Neural crest cell (in vitro differentiated cells): ENCODE measurements around the gene GSS. TPM values are rescaled to one million over a fixed set of nuclear protein-coding genes. Genes with fewer than 3 reads are reported as not detected.

Experiments
- DNase-seq: peaks from one replicate; pipeline ENCODE4 v3.0.0; 2021; ENCODE audit warnings: low read depth, mixed read lengths, low spot score
- H3K27ac Mint-ChIP-seq: one replicate; pipeline ENCODE4 v1.8.0; 2021; ENCODE audit warnings: mild to moderate bottlenecking, mixed read lengths; ENCODE audit not compliant: unreplicated experiment
- H3K27me3 Mint-ChIP-seq: 2 replicates; pipeline ENCODE4 v1.8.0; 2021; ENCODE audit warnings: low read depth, mild to moderate bottlenecking, mixed read lengths
- H3K36me3 Mint-ChIP-seq: 2 replicates; pipeline ENCODE4 v1.8.0; 2021; ENCODE audit warnings: low read depth, mild to moderate bottlenecking, mixed read lengths
- H3K4me1 Mint-ChIP-seq: 2 replicates; pipeline ENCODE4 v1.8.0; 2021; ENCODE audit warnings: mixed read lengths
- H3K4me3 Mint-ChIP-seq: one replicate; pipeline ENCODE4 v1.8.0; 2021; ENCODE audit warnings: mild to moderate bottlenecking, mixed read lengths
- H3K9me3 Mint-ChIP-seq: 2 replicates; pipeline ENCODE4 v1.8.0; 2021; ENCODE audit warnings: mixed read lengths
- total RNA-seq: library from RNA; stranded (reverse); gene quantifications from 2 replicates; pipeline ENCODE4 v1.2.1, GENCODE V29; 2021
- TF ChIP-seq, protein P1 (sequence below): fragments of 200-600 bp; sonication (generic); conservative IDR thresholded peaks from 2 replicates; pipeline ENCODE4 v1.5.0; 2021; ENCODE audit warnings: antibody characterized with exemption, mild to moderate bottlenecking

The GSS gene
- total RNA-seq, 1 donor from 2014 or later: 78.8 TPM

DNA sequence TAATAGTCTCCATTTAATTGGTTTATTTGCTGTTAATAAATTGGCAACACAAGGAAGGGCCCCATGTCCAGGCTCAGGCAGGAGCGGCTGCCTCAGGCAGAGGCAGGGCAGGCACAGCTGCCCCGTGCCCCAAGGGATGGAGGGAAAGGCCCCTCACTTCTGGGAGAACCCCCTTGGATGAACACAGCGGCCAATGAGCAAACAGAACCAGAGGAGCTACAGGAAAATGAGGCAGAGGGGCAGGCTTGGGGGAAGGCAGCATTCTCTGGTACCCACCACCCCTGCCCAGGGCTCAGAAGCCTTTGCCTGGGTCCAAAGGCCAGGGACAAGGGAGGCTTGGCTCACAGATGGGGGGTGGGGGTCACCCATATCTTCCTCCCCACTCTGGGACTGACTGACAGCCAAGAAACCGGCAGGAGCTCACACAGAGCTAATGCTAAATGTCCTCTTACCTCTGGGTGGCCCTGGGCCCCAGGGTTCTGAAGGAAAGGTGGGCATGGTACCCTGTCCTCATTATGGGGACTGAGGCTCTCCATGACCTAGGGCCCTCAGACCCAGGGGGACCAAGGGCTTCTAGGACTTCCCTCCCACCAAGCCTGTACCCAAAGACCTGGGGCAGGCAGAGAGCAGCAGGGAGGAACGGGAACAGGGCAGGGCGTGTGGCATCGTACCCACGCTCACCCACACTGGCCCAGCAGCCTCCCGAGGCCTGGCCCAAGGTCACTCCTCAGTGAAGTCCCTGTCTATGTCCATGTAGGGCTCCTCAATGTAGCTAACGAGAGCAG, 47.0 kb upstream of the GSS start:
- DNase-seq: no peak
- H3K4me1 Mint-ChIP-seq: no peaks in the 10 kb centered on the region
- no peaks in the 10 kb centered on the region for H3K9me3 Mint-ChIP-seq
- H3K4me3 Mint-ChIP-seq: no peak overlapping the region
- no peak overlapping the region for H3K27ac Mint-ChIP-seq
- H3K27me3 Mint-ChIP-seq: peaks cover 4% of the 10 kb centered on the region
- H3K36me3 Mint-ChIP-seq: peaks cover 21% of the 10 kb centered on the region
- TF ChIP-seq, protein P1, sequence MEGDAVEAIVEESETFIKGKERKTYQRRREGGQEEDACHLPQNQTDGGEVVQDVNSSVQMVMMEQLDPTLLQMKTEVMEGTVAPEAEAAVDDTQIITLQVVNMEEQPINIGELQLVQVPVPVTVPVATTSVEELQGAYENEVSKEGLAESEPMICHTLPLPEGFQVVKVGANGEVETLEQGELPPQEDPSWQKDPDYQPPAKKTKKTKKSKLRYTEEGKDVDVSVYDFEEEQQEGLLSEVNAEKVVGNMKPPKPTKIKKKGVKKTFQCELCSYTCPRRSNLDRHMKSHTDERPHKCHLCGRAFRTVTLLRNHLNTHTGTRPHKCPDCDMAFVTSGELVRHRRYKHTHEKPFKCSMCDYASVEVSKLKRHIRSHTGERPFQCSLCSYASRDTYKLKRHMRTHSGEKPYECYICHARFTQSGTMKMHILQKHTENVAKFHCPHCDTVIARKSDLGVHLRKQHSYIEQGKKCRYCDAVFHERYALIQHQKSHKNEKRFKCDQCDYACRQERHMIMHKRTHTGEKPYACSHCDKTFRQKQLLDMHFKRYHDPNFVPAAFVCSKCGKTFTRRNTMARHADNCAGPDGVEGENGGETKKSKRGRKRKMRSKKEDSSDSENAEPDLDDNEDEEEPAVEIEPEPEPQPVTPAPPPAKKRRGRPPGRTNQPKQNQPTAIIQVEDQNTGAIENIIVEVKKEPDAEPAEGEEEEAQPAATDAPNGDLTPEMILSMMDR: peak; percentile 17

DNA sequence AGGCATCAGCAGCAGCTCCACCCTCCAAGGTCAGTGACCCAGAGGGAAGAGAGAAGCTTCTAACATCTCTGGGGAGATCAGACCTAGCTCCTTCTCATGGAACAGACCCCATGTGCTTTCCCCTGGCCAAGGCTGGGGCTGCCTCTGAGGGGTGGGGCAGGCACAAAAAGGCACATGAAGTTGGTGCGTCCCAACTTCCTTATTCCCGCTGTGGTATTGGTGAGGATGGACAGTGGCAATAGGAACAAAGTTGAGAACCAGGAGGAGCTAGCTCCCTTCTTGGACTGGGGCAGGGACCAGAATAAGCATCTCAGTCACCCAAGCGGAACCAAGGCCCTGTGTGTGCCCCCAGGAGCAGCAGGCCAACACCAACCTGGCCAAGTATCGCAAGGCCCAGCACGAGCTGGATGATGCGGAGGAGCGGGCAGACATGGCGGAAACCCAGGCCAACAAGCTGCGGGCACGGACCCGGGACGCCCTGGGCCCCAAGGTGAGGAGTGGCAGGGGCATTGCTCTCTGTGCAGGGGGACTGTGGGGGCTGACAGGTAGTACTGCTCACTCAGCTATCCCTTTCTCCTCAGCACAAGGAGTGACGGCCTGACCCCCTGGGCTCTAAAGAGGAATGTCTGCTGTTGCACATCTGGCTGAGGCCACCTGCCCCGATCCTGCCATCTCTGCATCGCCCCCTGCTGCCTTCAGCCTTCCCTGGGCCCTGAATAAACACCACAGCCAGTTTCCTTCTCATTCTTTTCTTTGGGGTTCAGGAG, 46.2 kb upstream of the GSS start:
- Mint-ChIP-seq H3K27ac (no peak overlapping the region), H3K4me1 (no peaks in the 10 kb centered on the region), H3K4me3 (no peak overlapping the region), H3K27me3 (peaks cover 5% of the 10 kb centered on the region), H3K9me3 (no peaks in the 10 kb centered on the region), H3K36me3 (peaks cover 19% of the 10 kb centered on the region)
- TF ChIP-seq, protein P1: peak; percentile 47
- no peak for DNase-seq

DNA sequence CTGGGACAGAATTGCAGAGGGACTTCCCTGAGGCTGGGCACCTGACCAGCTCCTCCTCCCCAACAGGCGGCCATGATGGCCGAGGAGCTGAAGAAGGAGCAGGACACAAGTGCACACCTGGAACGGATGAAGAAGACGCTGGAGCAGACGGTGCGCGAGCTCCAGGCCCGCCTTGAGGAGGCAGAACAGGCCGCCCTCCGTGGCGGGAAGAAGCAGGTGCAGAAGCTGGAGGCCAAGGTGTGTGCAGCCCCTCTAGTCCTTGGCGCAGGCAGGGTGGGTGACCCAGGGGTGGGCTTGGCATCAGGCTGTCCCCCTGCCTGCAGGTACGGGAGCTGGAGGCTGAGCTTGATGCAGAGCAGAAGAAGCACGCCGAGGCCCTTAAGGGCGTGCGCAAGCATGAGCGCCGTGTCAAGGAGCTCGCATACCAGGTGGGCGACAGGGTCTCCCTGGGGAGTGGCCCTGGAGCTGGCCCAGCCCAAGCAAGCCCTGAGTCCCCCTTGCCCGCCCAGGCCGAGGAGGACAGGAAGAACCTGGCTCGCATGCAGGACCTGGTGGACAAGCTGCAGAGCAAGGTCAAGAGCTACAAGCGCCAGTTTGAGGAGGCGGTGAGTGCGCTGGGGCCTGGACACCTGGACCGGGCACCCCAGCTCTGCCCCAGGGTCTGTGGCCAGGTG, 45.5 kb upstream of the GSS start:
- Mint-ChIP-seq H3K9me3 (no peaks in the 10 kb centered on the region), H3K4me1 (no peaks in the 10 kb centered on the region), H3K36me3 (peaks cover 17% of the 10 kb centered on the region), H3K27me3 (peaks cover 5% of the 10 kb centered on the region), H3K27ac (no peak overlapping the region), H3K4me3 (no peak overlapping the region)
- TF ChIP-seq, protein P1: no peak
- DNase-seq: no peak

DNA sequence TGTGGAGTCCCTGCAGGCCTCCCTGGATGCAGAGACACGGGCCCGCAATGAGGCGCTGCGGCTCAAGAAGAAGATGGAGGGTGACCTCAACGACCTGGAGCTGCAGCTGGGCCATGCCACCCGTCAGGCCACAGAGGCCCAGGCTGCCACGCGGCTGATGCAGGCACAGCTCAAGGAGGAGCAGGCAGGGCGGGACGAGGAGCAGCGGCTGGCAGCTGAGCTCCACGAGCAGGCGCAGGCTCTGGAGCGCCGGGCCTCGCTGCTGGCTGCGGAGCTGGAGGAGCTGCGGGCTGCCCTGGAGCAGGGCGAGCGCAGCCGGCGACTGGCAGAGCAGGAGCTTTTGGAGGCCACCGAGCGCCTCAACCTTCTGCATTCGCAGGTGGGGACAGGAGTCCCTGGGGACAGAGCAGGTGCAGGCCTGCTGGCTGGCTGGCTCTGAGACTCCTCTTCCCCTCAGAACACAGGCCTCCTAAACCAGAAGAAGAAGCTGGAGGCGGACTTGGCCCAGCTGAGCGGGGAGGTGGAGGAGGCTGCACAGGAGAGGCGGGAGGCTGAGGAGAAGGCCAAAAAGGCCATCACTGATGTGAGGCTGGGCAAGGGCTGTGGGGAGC, 44.8 kb upstream of the GSS start:
- no peak for DNase-seq
- H3K27me3 Mint-ChIP-seq: peaks cover 5% of the 10 kb centered on the region
- TF ChIP-seq, protein P1: no peak
- no peaks in the 10 kb centered on the region for H3K9me3 Mint-ChIP-seq
- peaks cover 18% of the 10 kb centered on the region for H3K36me3 Mint-ChIP-seq
- no peak overlapping the region for H3K4me3 Mint-ChIP-seq
- H3K27ac Mint-ChIP-seq: peak overlapping the region; percentile 43
- H3K4me1 Mint-ChIP-seq: no peaks in the 10 kb centered on the region

DNA sequence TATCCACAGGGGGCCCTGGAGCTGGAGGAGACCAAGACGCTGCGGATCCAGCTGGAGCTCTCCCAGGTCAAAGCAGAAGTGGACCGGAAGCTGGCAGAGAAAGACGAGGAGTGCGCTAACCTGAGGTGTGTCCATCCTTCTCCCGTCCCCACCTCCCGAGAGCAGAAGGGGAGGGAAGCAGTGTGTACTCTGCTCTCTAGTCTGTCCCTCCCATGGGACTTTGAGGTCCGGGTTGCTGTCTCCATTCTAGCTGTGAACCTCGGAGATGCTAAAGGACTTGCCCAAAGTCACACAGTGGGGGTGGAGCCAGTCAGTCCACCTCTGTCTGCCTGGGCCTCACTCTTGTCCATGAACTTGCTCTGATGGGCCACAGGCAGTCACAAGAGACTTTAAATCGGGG, 44.2 kb upstream of the GSS start:
- no peaks in the 10 kb centered on the region for H3K9me3 Mint-ChIP-seq
- DNase-seq: no peak
- H3K4me3 Mint-ChIP-seq: no peak overlapping the region
- no peak overlapping the region for H3K27ac Mint-ChIP-seq
- H3K36me3 Mint-ChIP-seq: peaks cover 18% of the 10 kb centered on the region
- H3K27me3 Mint-ChIP-seq: peaks cover 5% of the 10 kb centered on the region
- TF ChIP-seq, protein P1: no peak
- no peaks in the 10 kb centered on the region for H3K4me1 Mint-ChIP-seq
